H1 (cell line): ENCODE data around the gene GAGE12H. TPM values are rescaled to one million over a fixed set of nuclear protein-coding genes. Genes with fewer than 3 reads are reported as not detected.
"Not testable (repeated sequence)": the region's sequence is repeated elsewhere in the genome, so short reads cannot be mapped to it uniquely, and the experiment has no call there.

Source experiments
- CTCF ChIA-PET: fragments of 300-600 bp; sonication (Branson Sonifier 250); formaldehyde crosslinking; loops from one replicate; lab custom pipeline; 2021; ENCODE audit not compliant: partially characterized antibody; lab: Charles Lee
- POLR2A ChIA-PET: fragments of 300-600 bp; sonication (Branson Sonifier 250); formaldehyde crosslinking; loops from one replicate; lab custom pipeline; 2021; ENCODE audit warnings: inconsistent platforms; ENCODE audit not compliant: partially characterized antibody; lab: Charles Lee
- DNase-seq, 2 experiments: peaks; one replicate each; pipeline versions ENCODE4 v3.0.0 to v3.0.0-alpha.2; 2010 to 2022; ENCODE audit warnings: low spot score in 2 of 2, low read depth in 1 of 2, mixed read lengths in 1 of 2
- FAIRE-seq: peaks from 2 replicates; lab custom pipeline; 2011; peaks lifted over from hg19 to GRCh38; lab: Jason Lieb, UNC
- H2AFZ ChIP-seq: 2 replicates; pipeline ENCODE4 v1.8.1; 2012; ENCODE audit warnings: low read length, inconsistent platforms
- H2AK5ac ChIP-seq: 2 replicates; pipeline ENCODE4 v1.6.1; 2013; ENCODE audit warnings: low read depth, low read length
- H2BK120ac ChIP-seq: replicated peaks from 2 replicates; pipeline ENCODE3; 2013; ENCODE audit warnings: low read depth, low read length, inconsistent platforms
- H2BK12ac ChIP-seq: 2 replicates; pipeline ENCODE4 v1.6.1; 2013; ENCODE audit warnings: low read depth, low read length
- H2BK15ac ChIP-seq: 2 replicates; pipeline ENCODE4 v1.6.1; 2013; ENCODE audit warnings: low read length
- H2BK20ac ChIP-seq: 2 replicates; pipeline ENCODE4 v1.6.1; 2013; ENCODE audit warnings: low read length
- H2BK5ac ChIP-seq: 2 replicates; pipeline ENCODE4 v1.6.1; 2013; ENCODE audit warnings: low read depth, low read length
- H3K14ac ChIP-seq: 2 replicates; pipeline ENCODE4 v1.6.1; 2013; ENCODE audit warnings: inconsistent platforms; ENCODE audit not compliant: insufficient read length
- H3K18ac ChIP-seq: 2 replicates; pipeline ENCODE4 v1.6.1; 2013; ENCODE audit warnings: low read length; ENCODE audit errors: extremely low read depth
- H3K23ac ChIP-seq: 2 replicates; pipeline ENCODE4 v1.6.1; 2013; ENCODE audit warnings: inconsistent platforms; ENCODE audit not compliant: insufficient read length
- H3K23me2 ChIP-seq: 2 replicates; pipeline ENCODE4 v1.6.1; 2013; ENCODE audit warnings: low read depth, low read length
- H3K27ac ChIP-seq: 2 replicates; pipeline ENCODE4 v1.6.1; 2011; ENCODE audit warnings: low read depth, low read length, inconsistent platforms
- H3K27me3 ChIP-seq, 4 experiments: replicated peaks in 1 of 4; 1 replicate in 1 of 4; 2 replicates in 3 of 4; pipeline versions ENCODE4 v1.6.1 to v1.8.1; 2011 to 2013; ENCODE audit warnings: low read length in 3 of 4, mild to moderate bottlenecking in 3 of 4, inconsistent platforms in 2 of 4, mixed read lengths in 2 of 4, moderate library complexity in 1 of 4; ENCODE audit not compliant: control insufficient read depth in 3 of 4, insufficient read depth in 3 of 4; ENCODE audit errors: extremely low read depth in 1 of 4
- H3K36me3 ChIP-seq, 4 experiments: 2 replicates each; pipeline versions ENCODE4 v1.6.1 to v1.8.1; 2011 to 2013; ENCODE audit warnings: mild to moderate bottlenecking in 4 of 4, low read length in 3 of 4, moderate library complexity in 2 of 4, control low read depth in 1 of 4, inconsistent platforms in 1 of 4; ENCODE audit not compliant: insufficient read depth in 4 of 4, control insufficient read depth in 2 of 4
- H3K4ac ChIP-seq: replicated peaks from 2 replicates; pipeline ENCODE3; 2013; ENCODE audit warnings: low read length, low read depth, mixed read lengths, inconsistent platforms; ENCODE audit not compliant: insufficient read length
- H3K4me1 ChIP-seq, 4 experiments: replicated peaks in 1 of 4; 1 replicate in 1 of 4; 2 replicates in 3 of 4; pipeline versions ENCODE4 v1.6.1 to v1.8.1; 2011 to 2013; ENCODE audit warnings: low read length in 3 of 4, inconsistent platforms in 2 of 4, mixed read lengths in 1 of 4; ENCODE audit not compliant: insufficient read depth in 4 of 4, control insufficient read depth in 3 of 4
- H3K4me2 ChIP-seq, 2 experiments: 2 replicates each; pipeline versions ENCODE4 v1.6.1 to v1.8.1; 2011 to 2013; ENCODE audit warnings: low read depth in 2 of 2, low read length in 2 of 2, control low read depth in 1 of 2, inconsistent platforms in 1 of 2, mild to moderate bottlenecking in 1 of 2; ENCODE audit not compliant: insufficient read depth in 1 of 2
- H3K4me3 ChIP-seq, 4 experiments: fragments of 200-600, 300-600 bp in 1 of 4; sonication (generic), shearing (Covaris generic), sonication (Bioruptor Twin) in 1 of 4; 2 replicates each; pipeline versions ENCODE4 v1.5.1 to v1.8.1; 2011 to 2016; ENCODE audit warnings: low read length in 4 of 4, low read depth in 3 of 4, control low read depth in 2 of 4, inconsistent platforms in 2 of 4, mild to moderate bottlenecking in 2 of 4, mixed read lengths in 1 of 4, moderate library complexity in 1 of 4; ENCODE audit not compliant: insufficient read depth in 2 of 4; ENCODE audit errors: extremely low read depth in 1 of 4
- H3K56ac ChIP-seq: replicated peaks from 2 replicates; pipeline ENCODE3; 2013; ENCODE audit warnings: low read depth, mild to moderate bottlenecking, mixed read lengths, low read length, inconsistent platforms; ENCODE audit not compliant: insufficient read length
- H3K79me1 ChIP-seq: 2 replicates; pipeline ENCODE4 v1.6.1; 2013; ENCODE audit warnings: low read depth, low read length, control low read depth
- H3K79me2 ChIP-seq, 2 experiments: 2 replicates each; pipeline versions ENCODE4 v1.6.1 to v1.8.1; 2012 to 2013; ENCODE audit warnings: low read length in 2 of 2, mild to moderate bottlenecking in 2 of 2, inconsistent platforms in 1 of 2; ENCODE audit not compliant: insufficient read depth in 2 of 2, control insufficient read depth in 1 of 2
- H3K9ac ChIP-seq, 4 experiments: replicated peaks in 1 of 4; 1 replicate in 1 of 4; 2 replicates in 3 of 4; pipeline versions ENCODE4 v1.6.1 to v1.8.1; 2011 to 2013; ENCODE audit warnings: low read depth in 3 of 4, low read length in 3 of 4, control low read depth in 2 of 4, mild to moderate bottlenecking in 2 of 4, moderate library complexity in 2 of 4, inconsistent platforms in 1 of 4; ENCODE audit errors: extremely low read depth in 1 of 4
- H3K9me3 ChIP-seq, 2 experiments: 2 replicates each; pipeline versions ENCODE4 v1.6.1 to v1.8.1; 2012 to 2013; ENCODE audit warnings: mild to moderate bottlenecking in 2 of 2, moderate library complexity in 2 of 2, control low read depth in 1 of 2, inconsistent platforms in 1 of 2, low read depth in 1 of 2, low read length in 1 of 2, mixed read lengths in 1 of 2; ENCODE audit not compliant: insufficient read depth in 2 of 2
- H4K20me1 ChIP-seq, 2 experiments: replicated peaks in 1 of 2; 2 replicates each; pipeline versions ENCODE3 to v1.8.1; 2011 to 2013; ENCODE audit warnings: inconsistent platforms in 2 of 2, low read length in 2 of 2, mild to moderate bottlenecking in 1 of 2; ENCODE audit not compliant: insufficient read depth in 2 of 2, control insufficient read depth in 1 of 2
- H4K5ac ChIP-seq: 2 replicates; pipeline ENCODE4 v1.6.1; 2013; ENCODE audit warnings: low read length, low read depth, mixed read lengths, inconsistent platforms; ENCODE audit not compliant: insufficient read length
- H4K8ac ChIP-seq: 2 replicates; pipeline ENCODE4 v1.8.0; 2013; ENCODE audit warnings: mild to moderate bottlenecking, moderate library complexity, low read length, inconsistent platforms; ENCODE audit not compliant: insufficient read depth; ENCODE audit errors: extremely low read depth
- H4K91ac ChIP-seq: replicated peaks from 2 replicates; pipeline ENCODE3; 2013; ENCODE audit warnings: low read length, mixed read lengths, inconsistent platforms; ENCODE audit not compliant: insufficient read length
- WGBS, 2 experiments: shearing (Covaris generic) in 1 of 2; methylation state at CpG; one replicate each; pipeline versions ENCODE4 v1.1.6 to v1.1.7; 2013 to 2015; ENCODE audit warnings: low lambda C conversion rate in 2 of 2, mixed read lengths in 2 of 2, inconsistent platforms in 1 of 2, low coverage in 1 of 2, missing lambda C conversion rate in 1 of 2; ENCODE audit not compliant: insufficient replicate concordance in 2 of 2, insufficient coverage in 1 of 2, insufficient read length in 1 of 2; ENCODE audit errors: extremely low coverage in 1 of 2, missing lambda C conversion rate in 1 of 2; 5-methylcytosine and 5-hydroxymethylcytosine counted together
- polyA plus RNA-seq, 7 experiments: library from polyadenylated mRNA; depleted of rRNA in 3 of 7; stranded (reverse) in 5 of 7; unstranded in 2 of 7; fragments of >200 nt in 5 of 7; fragments of 200-250 nt in 2 of 7; gene quantifications; 1 replicate in 5 of 7; 2 replicates in 1 of 7; 4 replicates in 1 of 7; pipeline versions ENCODE4 v1.2.1 to v1.2.3, GENCODE V29; 2011 to 2013; ENCODE audit warnings: missing spikeins in 2 of 7, mixed read lengths in 2 of 7
- total RNA-seq: library from RNA; stranded (reverse); fragmentation: NEBNext Ultra II Directional; extraction: Animal tissue kit (Norgen Biotek cat#: 25700); gene quantifications from 2 replicates; pipeline ENCODE4 v1.2.1, GENCODE V29; 2021

GAGE12H gene
- total and polyA plus RNA-seq, 2 of the 8 experiments (the other 6 are each of a cell fraction or from before 2014, with no cell fraction given): not detected

DNA sequence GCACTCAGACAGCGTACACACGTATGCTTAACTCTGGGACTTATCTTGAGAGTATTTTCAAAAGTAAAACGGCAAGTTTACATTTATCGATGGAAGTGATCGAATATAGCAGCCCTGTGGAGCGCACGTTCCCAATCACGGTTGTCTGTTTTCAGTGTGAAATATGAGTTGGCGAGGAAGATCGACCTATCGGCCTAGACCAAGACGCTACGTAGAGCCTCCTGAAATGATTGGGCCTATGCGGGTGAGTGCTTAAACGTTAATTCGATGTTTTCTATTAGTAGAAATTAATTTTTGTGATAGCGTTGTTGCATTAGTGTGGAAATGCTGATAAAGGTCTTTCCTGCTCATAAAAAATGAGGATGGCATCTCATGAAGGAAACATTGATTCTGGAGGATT, 10.7 kb downstream of the GAGE12H start:
- not testable (repeated sequence) for DNase-seq
- 94% methylated on average over 15 of the region's 17 CpGs; no CpG with 5 or more reads in 1 of the 2 experiments for WGBS, 2 experiments

DNA sequence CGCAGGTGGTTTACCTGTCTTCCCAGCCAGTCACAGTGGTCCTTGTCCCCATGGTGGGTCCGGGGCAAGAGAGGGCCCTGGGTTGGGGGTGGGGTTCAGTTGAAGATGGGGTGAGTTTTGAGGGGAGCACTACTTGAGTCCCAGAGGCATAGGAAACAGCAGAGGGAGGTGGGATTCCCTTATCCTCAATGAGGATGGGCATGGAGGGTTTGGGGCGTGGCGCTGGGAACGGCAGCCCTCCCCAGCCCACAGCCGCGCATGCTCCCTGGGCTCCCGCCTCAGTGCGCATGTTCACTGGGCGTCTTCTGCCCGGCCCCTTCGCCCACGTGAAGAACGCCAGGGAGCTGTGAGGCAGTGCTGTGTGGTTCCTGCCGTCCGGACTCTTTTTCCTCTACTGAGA, 19.0 kb downstream of the GAGE12H start, which contains the start of gene GAGE1:
GAGE1 (plus strand) TSS at position 301 of the 400 bp plus-strand sequence. CDS start 1,155 bp downstream, outside the sequence.
- H2AK5ac ChIP-seq, H2BK15ac ChIP-seq, H2BK120ac ChIP-seq, DNase-seq, H2BK5ac ChIP-seq, H2BK20ac ChIP-seq, H3K4ac ChIP-seq, FAIRE-seq, CTCF ChIA-PET, H3K14ac ChIP-seq, H3K9ac ChIP-seq, H3K27me3 ChIP-seq, H3K36me3 ChIP-seq, H2BK12ac ChIP-seq, H4K8ac ChIP-seq, H3K9me3 ChIP-seq, H4K91ac ChIP-seq, H3K23ac ChIP-seq, H3K56ac ChIP-seq, POLR2A ChIA-PET, H3K18ac ChIP-seq, H2AFZ ChIP-seq, H3K23me2 ChIP-seq, H3K4me1 ChIP-seq, H3K79me2 ChIP-seq, H3K79me1 ChIP-seq, H4K20me1 ChIP-seq, H3K4me3 ChIP-seq, H4K5ac ChIP-seq, H3K27ac ChIP-seq, H3K4me2 ChIP-seq: not testable (repeated sequence)
- no CpG with 5 or more reads among the region's 16 CpGs for WGBS, 2 experiments

More for the DNA sequence above, 10.7 kb downstream of the GAGE12H start:
- H4K5ac ChIP-seq, H2BK120ac ChIP-seq, H3K56ac ChIP-seq, H4K91ac ChIP-seq, H3K23ac ChIP-seq, H2AK5ac ChIP-seq, H3K23me2 ChIP-seq, H3K4me3 ChIP-seq, H3K4me1 ChIP-seq, POLR2A ChIA-PET, H3K79me1 ChIP-seq, H3K9me3 ChIP-seq, FAIRE-seq, H3K18ac ChIP-seq, H3K36me3 ChIP-seq, CTCF ChIA-PET, H3K27ac ChIP-seq, H3K4ac ChIP-seq, H4K20me1 ChIP-seq, H2BK5ac ChIP-seq, H2AFZ ChIP-seq, H4K8ac ChIP-seq, H3K27me3 ChIP-seq, H3K14ac ChIP-seq, H3K9ac ChIP-seq, H2BK15ac ChIP-seq, H3K4me2 ChIP-seq, H3K79me2 ChIP-seq, H2BK20ac ChIP-seq, H2BK12ac ChIP-seq: not testable (repeated sequence)
